WERI-Rb-1 (cell line): ENCODE results near the gene MAML2.

Experiments used
- DNase-seq: peaks from one replicate; pipeline ENCODE4 v3.0.0-alpha.2; 2020
- H3K27ac ChIP-seq: fragments of 250-450 bp; sonication (Bioruptor Pico); 2 replicates; pipeline ENCODE4 v1.5.1; 2020; ENCODE audit warnings: mild to moderate bottlenecking, moderate library complexity
- H3K27me3 ChIP-seq: fragments of 250-450 bp; sonication (Bioruptor Pico); 2 replicates; pipeline ENCODE4 v1.5.1; 2021; ENCODE audit warnings: mild to moderate bottlenecking, low read depth, moderate library complexity; ENCODE audit not compliant: insufficient read depth, severe bottlenecking
- H3K36me3 ChIP-seq: fragments of 250-450 bp; sonication (Bioruptor Pico); 2 replicates; pipeline ENCODE4 v1.5.1; 2020; ENCODE audit warnings: mild to moderate bottlenecking, moderate library complexity
- H3K4me3 ChIP-seq: 2 replicates; pipeline ENCODE4 v1.5.1; 2011; ENCODE audit warnings: low read depth, mild to moderate bottlenecking, control low read depth, low read length
- H3K9me3 ChIP-seq: fragments of 250-450 bp; sonication (Bioruptor Pico); 2 replicates; pipeline ENCODE4 v1.5.1; 2021; ENCODE audit warnings: mild to moderate bottlenecking, moderate library complexity; ENCODE audit not compliant: severe bottlenecking
- CTCF ChIP-seq: IDR thresholded peaks from 2 replicates; pipeline ENCODE4 v1.5.1; 2011; ENCODE audit warnings: low read depth, mild to moderate bottlenecking, control low read depth, inconsistent platforms, low read length

The MAML2 gene

GRCh38 chr11:96331699-96332116 lies 11.3 kb downstream of the MAML2 start:
- no peak for DNase-seq
- H3K36me3 ChIP-seq = peaks cover 17% of the 10 kb centered on the region
- TF ChIP-seq CTCF = no peak
- H3K27ac ChIP-seq = peak overlapping the region; percentile 32
- H3K4me3 ChIP-seq = no peak overlapping the region
- H3K9me3 ChIP-seq = no peaks in the 10 kb centered on the region
- H3K27me3 ChIP-seq = no peaks in the 10 kb centered on the region

- peaks cover 16% of the 10 kb centered on the region for H3K36me3 ChIP-seq
- H3K9me3 ChIP-seq = no peaks in the 10 kb centered on the region
- no peak for TF ChIP-seq CTCF
- no peak for DNase-seq
- H3K4me3 ChIP-seq = no peak overlapping the region
- no peaks in the 10 kb centered on the region for H3K27me3 ChIP-seq
- H3K27ac ChIP-seq = no peak overlapping the region
These were observed 12.5 kb downstream of the MAML2 start for GRCh38 chr11:96330511-96330859.

GRCh38 chr11:96329855-96330510 lies 13.0 kb downstream of the MAML2 start:
- no peaks in the 10 kb centered on the region for H3K27me3 ChIP-seq
- H3K36me3 ChIP-seq = peaks cover 11% of the 10 kb centered on the region
- H3K4me3 ChIP-seq = no peak overlapping the region
- no peak for DNase-seq
- peak overlapping the region; percentile 68 for H3K27ac ChIP-seq
- TF ChIP-seq CTCF = no peak
- H3K9me3 ChIP-seq = no peaks in the 10 kb centered on the region

- Histone ChIP-seq H3K9me3 (no peaks in the 10 kb centered on the region), H3K27ac (peak overlapping the region; percentile 68), H3K4me3 (no peak overlapping the region), H3K27me3 (no peaks in the 10 kb centered on the region), H3K36me3 (peaks cover 5% of the 10 kb centered on the region)
- no peak for TF ChIP-seq CTCF
- no peak for DNase-seq
These were observed 13.6 kb downstream of the MAML2 start for GRCh38 chr11:96329419-96329818.

- Histone ChIP-seq H3K9me3 (no peaks in the 10 kb centered on the region), H3K27me3 (no peaks in the 10 kb centered on the region), H3K4me3 (peak overlapping the region; percentile 43), H3K36me3 (peaks cover 3% of the 10 kb centered on the region), H3K27ac (peak overlapping the region; percentile 68)
- DNase-seq = no peak
- no peak for TF ChIP-seq CTCF
These were observed 14.5 kb downstream of the MAML2 start for GRCh38 chr11:96328395-96329010.

- H3K36me3 ChIP-seq = peaks cover 3% of the 10 kb centered on the region
- H3K27me3 ChIP-seq = no peaks in the 10 kb centered on the region
- no peak for TF ChIP-seq CTCF
- no peaks in the 10 kb centered on the region for H3K9me3 ChIP-seq
- no peak for DNase-seq
- H3K4me3 ChIP-seq = no peak overlapping the region
- H3K27ac ChIP-seq = no peak overlapping the region
These were observed 16.0 kb downstream of the MAML2 start for GRCh38 chr11:96326959-96327358.
